ENCODE measurements around the gene MUCL3. TPM values are rescaled to one million over a fixed set of nuclear protein-coding genes. Genes with fewer than 3 reads are reported as not detected.
"Not testable (repeated sequence)": the region's sequence is repeated elsewhere in the genome, so short reads cannot be mapped to it uniquely, and the experiment has no call there.

Gene MUCL3
- total RNA-seq, 4 donors from 2014 or later = not detected

DNA sequence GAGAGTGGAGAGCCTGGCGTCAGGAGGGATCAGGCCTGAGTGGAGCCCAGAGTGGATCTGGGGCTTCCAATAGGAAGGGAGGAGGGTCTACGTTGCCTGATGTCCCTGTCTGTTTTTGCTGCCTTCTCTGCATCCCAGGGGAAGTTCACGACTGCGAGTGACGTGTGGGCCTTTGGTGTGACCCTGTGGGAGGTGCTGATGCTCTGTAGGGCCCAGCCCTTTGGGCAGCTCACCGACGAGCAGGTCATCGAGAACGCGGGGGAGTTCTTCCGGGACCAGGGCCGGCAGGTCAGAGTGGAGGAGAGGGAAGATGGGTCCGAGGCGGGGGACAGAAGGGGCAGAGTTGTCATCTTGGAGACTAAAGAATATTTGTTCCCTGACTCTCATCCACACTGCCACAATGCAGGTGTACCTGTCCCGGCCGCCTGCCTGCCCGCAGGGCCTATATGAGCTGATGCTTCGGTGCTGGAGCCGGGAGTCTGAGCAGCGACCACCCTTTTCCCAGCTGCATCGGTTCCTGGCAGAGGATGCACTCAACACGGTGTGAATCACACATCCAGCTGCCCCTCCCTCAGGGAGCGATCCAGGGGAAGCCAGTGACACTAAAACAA lies 41.9 kb upstream of the MUCL3 start:
- intact Hi-C loops (cut with DNase I; ENCODE audit: low total_unique reads) = no loop called here
- no peak overlapping the region for H3K4me3 ChIP-seq (ENCODE audit: low read depth, poor library complexity, severe bottlenecking)
- no peak for DNase-seq (ENCODE audit: low spot score in 2 of 2)
- WGBS, 2 donors = 70 to 74% methylated on average over 23 of the region's 23 CpGs
- TF ChIP-seq, protein P1, sequence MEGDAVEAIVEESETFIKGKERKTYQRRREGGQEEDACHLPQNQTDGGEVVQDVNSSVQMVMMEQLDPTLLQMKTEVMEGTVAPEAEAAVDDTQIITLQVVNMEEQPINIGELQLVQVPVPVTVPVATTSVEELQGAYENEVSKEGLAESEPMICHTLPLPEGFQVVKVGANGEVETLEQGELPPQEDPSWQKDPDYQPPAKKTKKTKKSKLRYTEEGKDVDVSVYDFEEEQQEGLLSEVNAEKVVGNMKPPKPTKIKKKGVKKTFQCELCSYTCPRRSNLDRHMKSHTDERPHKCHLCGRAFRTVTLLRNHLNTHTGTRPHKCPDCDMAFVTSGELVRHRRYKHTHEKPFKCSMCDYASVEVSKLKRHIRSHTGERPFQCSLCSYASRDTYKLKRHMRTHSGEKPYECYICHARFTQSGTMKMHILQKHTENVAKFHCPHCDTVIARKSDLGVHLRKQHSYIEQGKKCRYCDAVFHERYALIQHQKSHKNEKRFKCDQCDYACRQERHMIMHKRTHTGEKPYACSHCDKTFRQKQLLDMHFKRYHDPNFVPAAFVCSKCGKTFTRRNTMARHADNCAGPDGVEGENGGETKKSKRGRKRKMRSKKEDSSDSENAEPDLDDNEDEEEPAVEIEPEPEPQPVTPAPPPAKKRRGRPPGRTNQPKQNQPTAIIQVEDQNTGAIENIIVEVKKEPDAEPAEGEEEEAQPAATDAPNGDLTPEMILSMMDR (IDR thresholded peaks at IDR 0.05) = no peak
- no peak for TF ChIP-seq POLR2A (IDR thresholded peaks at IDR 0.05)

DNA sequence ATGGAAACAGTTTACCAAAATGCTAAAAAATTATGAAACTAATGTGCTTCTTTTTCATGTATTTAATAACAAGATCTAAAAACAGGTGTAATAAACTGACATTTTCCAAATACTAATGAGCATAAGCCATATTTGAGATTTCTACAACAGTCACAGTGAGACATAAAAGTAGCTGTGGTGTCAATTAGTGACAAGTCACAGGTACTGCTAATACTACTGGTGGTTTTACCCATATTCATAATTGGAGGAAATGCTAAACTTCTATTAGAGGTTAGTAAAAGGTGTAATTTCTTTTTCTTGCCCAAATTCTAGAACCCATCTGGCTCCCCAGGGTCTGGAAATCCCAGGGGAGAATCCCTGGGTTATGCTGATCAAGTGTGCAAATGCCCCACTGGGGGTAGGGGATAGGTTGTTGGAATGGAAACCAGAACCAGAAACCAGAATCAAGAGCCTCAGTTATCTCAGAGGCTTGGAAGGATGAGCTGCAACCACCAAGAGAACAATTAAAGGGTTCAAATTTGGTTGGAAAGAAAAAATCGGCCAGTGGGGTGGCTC lies 39.8 kb upstream of the MUCL3 start:
- H3K4me3 ChIP-seq (ENCODE audit: low read depth, poor library complexity, severe bottlenecking) = no peak overlapping the region
- 73 to 82% methylated on average over 1 of the region's 1 CpG for WGBS, 2 donors
- intact Hi-C loops (cut with DNase I; ENCODE audit: low total_unique reads) = no loop called here
- TF ChIP-seq, protein P1 (IDR thresholded peaks at IDR 0.05) = no peak
- TF ChIP-seq POLR2A (IDR thresholded peaks at IDR 0.05) = no peak
- no peak for DNase-seq (ENCODE audit: low spot score in 2 of 2)

DNA sequence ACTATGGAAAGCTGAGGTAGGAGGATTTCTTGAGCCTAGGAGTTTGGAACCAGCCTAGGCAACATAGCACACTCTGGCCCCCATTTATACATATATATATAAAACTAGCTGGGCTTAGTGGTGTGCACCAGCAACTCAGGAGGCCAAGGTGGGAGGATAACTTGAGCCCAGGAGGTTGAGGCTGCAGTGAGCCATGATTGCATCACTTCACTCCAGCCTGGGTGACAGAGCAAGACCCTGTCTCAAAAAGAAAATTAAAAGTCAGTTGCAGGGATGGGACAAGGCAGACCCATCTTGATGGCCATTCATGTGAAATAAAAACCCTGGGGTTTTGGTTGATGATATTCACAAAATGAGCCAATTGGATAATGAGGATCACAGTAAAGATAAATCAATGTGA lies 39.3 kb upstream of the MUCL3 start:
- TF ChIP-seq, protein P1 (IDR thresholded peaks at IDR 0.05) = no peak
- no peak for TF ChIP-seq POLR2A (IDR thresholded peaks at IDR 0.05)

DNA sequence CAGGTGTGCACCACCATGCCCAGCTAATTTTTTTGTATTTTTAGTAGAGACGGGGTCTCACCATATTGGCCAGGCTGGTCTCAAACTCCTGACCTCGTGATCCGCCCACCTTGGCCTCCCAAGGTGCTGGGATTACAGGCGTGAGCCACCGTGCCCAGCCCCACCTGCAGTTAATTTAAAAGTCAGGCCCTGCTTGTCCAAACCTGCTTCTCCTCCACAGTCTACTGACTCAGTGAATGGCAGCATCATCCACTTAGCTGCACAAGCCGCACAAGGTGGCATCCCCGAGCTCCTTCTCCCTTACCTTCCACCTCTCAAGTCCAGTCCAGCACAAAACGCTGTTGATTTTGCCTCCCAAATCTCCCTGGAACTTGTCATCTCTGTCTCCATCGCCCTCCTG lies 38.6 kb upstream of the MUCL3 start:
- intact Hi-C loops (cut with DNase I; ENCODE audit: low total_unique reads); DNase-seq (ENCODE audit: low spot score in 2 of 2): not testable (repeated sequence)
- 63 to 65% methylated on average over 9 of the region's 9 CpGs for WGBS, 2 donors

More for the DNA sequence above, 39.3 kb upstream of the MUCL3 start:
- intact Hi-C loops (cut with DNase I; ENCODE audit: low total_unique reads) = no loop called here
- DNase-seq (ENCODE audit: low spot score in 2 of 2) = no peak
- no peak overlapping the region for H3K4me3 ChIP-seq (ENCODE audit: low read depth, poor library complexity, severe bottlenecking)

DNA sequence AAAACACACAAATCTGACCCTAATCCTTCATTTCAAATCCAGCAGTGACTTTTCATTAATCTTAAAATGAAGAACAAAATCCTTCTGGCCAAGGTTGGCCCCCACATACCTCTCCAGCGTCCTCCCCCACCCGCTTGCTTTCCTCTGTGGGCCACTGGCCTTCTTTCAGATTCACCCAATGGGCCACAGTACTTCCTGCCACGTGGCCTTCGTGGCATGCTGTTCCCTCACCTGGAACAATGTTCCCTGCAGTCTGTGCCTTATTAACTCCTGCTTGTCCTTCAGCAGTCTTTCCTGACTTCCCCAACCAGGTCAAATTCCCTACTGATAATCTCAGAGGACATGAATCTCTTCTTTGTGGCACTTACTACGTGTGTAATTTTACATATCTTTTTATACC lies 38.1 kb upstream of the MUCL3 start:
- TF ChIP-seq, protein P1 (IDR thresholded peaks at IDR 0.05) = no peak
- TF ChIP-seq POLR2A (IDR thresholded peaks at IDR 0.05) = no peak
- WGBS, 2 donors = 34 to 41% methylated on average over 5 of the region's 5 CpGs
- DNase-seq (ENCODE audit: low spot score in 2 of 2) = no peak
- no peak overlapping the region for H3K4me3 ChIP-seq (ENCODE audit: low read depth, poor library complexity, severe bottlenecking)
- intact Hi-C loops (cut with DNase I; ENCODE audit: low total_unique reads) = no loop called here

More for the DNA sequence above, 38.6 kb upstream of the MUCL3 start:
- H3K4me3 ChIP-seq (ENCODE audit: low read depth, poor library complexity, severe bottlenecking) = not testable (repeated sequence)

DNA sequence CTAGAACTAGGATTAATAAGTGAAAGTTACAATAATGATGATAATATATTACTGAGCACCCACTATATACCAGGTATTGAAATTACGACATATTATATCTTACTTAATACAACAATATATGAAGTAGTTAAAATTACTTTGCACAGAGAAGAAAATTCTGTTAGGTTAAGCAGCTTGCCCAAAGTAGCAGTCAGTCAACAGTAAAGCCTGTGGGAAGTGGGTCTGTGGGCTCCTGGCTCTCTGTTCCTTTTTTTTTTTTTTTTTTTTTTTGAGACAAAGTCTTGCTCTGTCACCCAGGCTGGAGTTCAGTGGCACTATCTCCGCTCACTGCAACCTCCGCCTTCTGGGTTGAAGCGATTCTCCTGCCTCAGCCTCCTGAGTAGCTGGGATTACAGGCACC lies 37.5 kb upstream of the MUCL3 start:
- no peak for TF ChIP-seq POLR2A (IDR thresholded peaks at IDR 0.05)
- TF ChIP-seq, protein P1 (IDR thresholded peaks at IDR 0.05) = no peak
- 74 to 94% methylated on average over 4 of the region's 4 CpGs for WGBS, 2 donors
- DNase-seq (ENCODE audit: low spot score in 2 of 2) = no peak
- intact Hi-C loops (cut with DNase I; ENCODE audit: low total_unique reads) = no loop called here
- no peak overlapping the region for H3K4me3 ChIP-seq (ENCODE audit: low read depth, poor library complexity, severe bottlenecking)

DNA sequence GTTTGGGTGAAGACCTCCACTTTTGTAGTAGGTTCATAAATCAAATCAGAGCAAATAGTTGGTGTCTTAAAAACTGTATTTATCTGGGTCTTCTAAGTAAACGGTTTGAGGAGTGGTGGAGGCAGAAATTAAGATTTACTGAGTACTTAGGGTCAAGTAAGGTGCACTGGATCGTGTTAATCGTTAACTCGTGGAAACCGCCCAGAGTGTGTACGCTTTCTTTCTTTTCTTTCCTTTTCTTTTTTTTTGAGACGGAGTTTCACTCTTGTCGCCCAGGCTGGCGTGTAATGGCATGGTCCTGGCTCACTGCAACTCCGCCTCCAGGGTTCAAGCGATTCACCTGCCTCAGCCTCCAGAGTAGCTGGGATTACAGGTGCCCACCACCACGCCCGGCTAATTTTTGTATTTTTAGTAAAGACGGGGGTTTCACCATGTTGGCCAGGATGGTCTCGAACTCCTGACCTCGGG lies 33.4 kb upstream of the MUCL3 start:
- WGBS, 2 donors = 40 to 47% methylated on average over 14 to 16 of the region's 16 CpGs
- intact Hi-C loops (cut with DNase I; ENCODE audit: low total_unique reads); DNase-seq (ENCODE audit: low spot score in 2 of 2); H3K4me3 ChIP-seq (ENCODE audit: low read depth, poor library complexity, severe bottlenecking): not testable (repeated sequence)

Data from lower leg skin (tissue), 4 donors.